ENCODE measurements around the gene SDK2. TPM values are rescaled to one million over a fixed set of nuclear protein-coding genes. Genes with fewer than 3 reads are reported as not detected.

SDK2 gene
- total and polyA plus RNA-seq, 9 of the 15 experiments (the other 6 are each of a cell fraction or from before 2014, with no cell fraction given): 0.04 TPM; not detected in 8

GRCh38 chr17:73419051-73419450 lies 225.2 kb downstream of the SDK2 start:
- no peak for ATAC-seq
- no peak for FAIRE-seq
- CTCF ChIA-PET (ENCODE audit: low intra/inter-chr PET ratio): no interaction called here
- no peak for TF ChIP-seq ZBTB9 (CRISPR knock-in tag; IDR thresholded peaks at IDR 0.05)
- no peak for TF ChIP-seq RCOR1 (IDR thresholded peaks at IDR 0.05; ENCODE audit: borderline replicate concordance in 1 of 2, low read depth in 2 of 2, low read length in 2 of 2)
- no peak for TF ChIP-seq IRF9 (tag; IDR thresholded peaks at IDR 0.05)
- TF ChIP-seq E2F4 (CRISPR knock-in tag; IDR thresholded peaks at IDR 0.05; ENCODE audit: low read depth): no peak
- TF ChIP-seq ZNF12 (CRISPR knock-in tag; IDR thresholded peaks at IDR 0.05): no peak
- no peak for TF ChIP-seq AFF1 (IDR thresholded peaks at IDR 0.05; ENCODE audit: low read depth in 1 of 2, partially characterized antibody in 2 of 2)
- TF ChIP-seq ZNF184 (CRISPR knock-in tag; IDR thresholded peaks at IDR 0.05): no peak
- no peak for TF ChIP-seq MBD1 (CRISPR knock-in tag; IDR thresholded peaks at IDR 0.05)
- no peak for TF ChIP-seq RNF219 (CRISPR knock-in tag; IDR thresholded peaks at IDR 0.05)
- TF ChIP-seq SNIP1 (IDR thresholded peaks at IDR 0.05; ENCODE audit: low read depth): no peak

More at GRCh38 chr17:73419051-73419450, 225.2 kb downstream of the SDK2 start:
- Histone ChIP-seq H3K4me1 (replicated peaks in 1 of 2; ENCODE audit: control insufficient read depth in 2 of 2, insufficient read depth in 2 of 2, low read length in 2 of 2) (no peaks in the 10 kb centered on the region; a peak in 1 of 5 replicates), H3K27ac (ENCODE audit: extremely low read depth, low read depth, low read length) (no peak overlapping the region), H3K9me1 (ENCODE audit: control insufficient read depth, insufficient read depth, low read length) (no peaks in the 10 kb centered on the region), H3K4me3 (no peak overlapping the region), H4K20me1 (replicated peaks; ENCODE audit: control insufficient read depth, insufficient read depth, low read length) (no peaks in the 10 kb centered on the region), H3K4me2 (ENCODE audit: insufficient read depth, low read length) (no peak overlapping the region), H3K27me3 (ENCODE audit: control insufficient read depth in 2 of 2, insufficient read depth in 2 of 2, low read length in 2 of 2) (peaks cover 19 to 58% of the 10 kb centered on the region in 2 experiments), H3K9me3 (replicated peaks; ENCODE audit: control insufficient read depth, insufficient read depth, low read depth, low read length) (no peaks in the 10 kb centered on the region), H3K9ac (ENCODE audit: insufficient read depth in 1 of 2, low read depth in 2 of 2, low read length in 2 of 2) (no peak overlapping the region), H3K79me2 (ENCODE audit: control insufficient read depth, insufficient read depth, low read length) (no peaks in the 10 kb centered on the region), H3K36me3 (ENCODE audit: control insufficient read depth, insufficient read depth, low read length) (no peaks in the 10 kb centered on the region), H2AFZ (ENCODE audit: low read depth, low read length) (no peak overlapping the region)
- no TSS peak for BruUV-seq (replicated peaks)
- 3% methylated on average over 9 of the region's 10 CpGs for WGBS (ENCODE audit: insufficient coverage, low coverage, missing lambda C conversion rate)
- intact Hi-C loops (cut with micrococcal nuclease) (no loop called here), in situ Hi-C loops (cut with MboI) (no loop called here)
- POLR2A ChIA-PET: interaction anchor here (1.6 kb wide), 1 partner anchor 8 kb away, joined by 4 read pairs; no protein-coding TSS in a partner anchor
- no peak for DNase-seq (ENCODE audit: extremely low read depth in 1 of 4, low spot score in 3 of 4)

All from K562 (cell line).